BLaER1 (cell line): Measurements from ENCODE around the gene LPP.

Experiments
- H3K27ac ChIP-seq: shearing (Covaris generic); formaldehyde crosslinking; 2 replicates; pipeline ENCODE4 v1.8.1; 2022
- H3K27me3 ChIP-seq: shearing (Covaris generic); formaldehyde crosslinking; 2 replicates; pipeline ENCODE4 v1.8.1; 2022
- H3K36me3 ChIP-seq: shearing (Covaris generic); formaldehyde crosslinking; 2 replicates; pipeline ENCODE4 v1.8.1; 2022
- H3K4me1 ChIP-seq: shearing (Covaris generic); formaldehyde crosslinking; 2 replicates; pipeline ENCODE4 v1.8.1; 2022
- H3K4me2 ChIP-seq: shearing (Covaris generic); formaldehyde crosslinking; 2 replicates; pipeline ENCODE4 v1.8.1; 2022
- H3K4me3 ChIP-seq: shearing (Covaris generic); formaldehyde crosslinking; 2 replicates; pipeline ENCODE4 v1.8.1; 2022
- H3K9ac ChIP-seq: shearing (Covaris generic); formaldehyde crosslinking; 2 replicates; pipeline ENCODE4 v1.8.1; 2022
- H3K9me3 ChIP-seq: shearing (Covaris generic); formaldehyde crosslinking; 2 replicates; pipeline ENCODE4 v1.8.1; 2022
- H4K20me1 ChIP-seq: shearing (Covaris generic); formaldehyde crosslinking; 2 replicates; pipeline ENCODE4 v1.8.1; 2022
- Cebpa-rat ChIP-seq: shearing (Covaris generic); IDR thresholded peaks from 2 replicates; pipeline ENCODE4 v1.8.1; 2022

Gene LPP

DNA sequence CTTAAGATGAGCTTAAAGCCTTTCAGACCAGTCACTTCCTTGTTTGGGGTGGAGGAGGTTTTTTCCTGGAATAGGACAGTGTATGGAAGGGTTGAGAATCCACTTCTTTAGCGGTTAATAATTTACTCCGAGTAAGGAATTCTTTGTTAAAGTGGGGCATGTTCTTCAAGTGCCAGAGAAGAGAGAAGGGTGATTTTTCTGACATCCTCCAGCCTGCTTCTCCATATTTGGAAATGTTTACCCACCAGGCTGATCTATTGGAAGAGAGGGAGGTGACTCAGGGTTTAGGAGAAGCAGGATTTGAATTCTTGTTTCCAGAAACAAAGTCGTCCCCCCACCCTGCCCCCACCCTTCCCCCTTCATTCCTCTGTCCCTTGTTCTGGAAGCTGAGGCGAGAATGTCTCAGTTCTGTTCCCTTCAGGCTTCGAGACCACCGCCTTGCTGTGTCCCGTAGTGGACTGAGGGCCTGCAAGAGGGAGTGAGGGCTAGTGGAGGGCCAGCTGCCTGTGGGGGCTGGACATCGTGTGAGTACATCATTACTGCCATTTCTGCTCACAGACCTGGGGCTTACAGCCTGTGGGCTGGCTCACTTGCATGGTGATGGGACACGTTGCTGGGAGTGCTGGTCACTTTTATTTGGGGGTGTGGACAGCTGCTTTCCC lies 58.5 kb downstream of the LPP start:
- H3K4me1 ChIP-seq = peaks cover 46% of the 10 kb centered on the region
- H3K27ac ChIP-seq = no peak overlapping the region

DNA sequence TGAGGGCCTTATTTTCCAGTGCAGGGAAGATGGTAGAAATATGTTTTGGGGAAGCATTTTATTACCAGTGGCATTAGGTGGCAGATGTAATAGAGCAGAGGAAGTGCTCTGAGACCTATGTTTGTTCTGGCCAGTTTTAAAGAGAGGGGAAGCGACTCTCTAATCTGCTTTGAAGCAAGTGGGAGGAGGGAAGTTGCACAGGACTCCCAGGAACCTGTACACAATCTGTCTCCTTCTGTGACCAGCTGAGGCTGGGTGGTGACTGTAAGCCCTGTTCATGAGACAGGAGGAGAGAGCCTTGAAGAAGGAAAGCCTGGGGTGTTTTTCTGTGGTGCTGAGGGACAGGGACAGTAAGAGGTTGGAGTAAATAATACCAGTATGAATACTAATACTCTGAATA lies 60.5 kb downstream of the LPP start:
- no peak overlapping the region for H3K27ac ChIP-seq
- TF ChIP-seq Cebpa-rat = no peak

More for the DNA sequence above, 58.5 kb downstream of the LPP start:
- H3K27me3 ChIP-seq = no peaks in the 10 kb centered on the region
- TF ChIP-seq Cebpa-rat = no peak
- peaks cover 16% of the 10 kb centered on the region; the same call in 1 of the 2 replicates for H4K20me1 ChIP-seq
- no peak overlapping the region for H3K4me3 ChIP-seq
- no peak overlapping the region for H3K9ac ChIP-seq
- H3K9me3 ChIP-seq = no peaks in the 10 kb centered on the region
- H3K4me2 ChIP-seq = no peak overlapping the region
- peaks cover 14% of the 10 kb centered on the region; the same call in 1 of the 2 replicates for H3K36me3 ChIP-seq

DNA sequence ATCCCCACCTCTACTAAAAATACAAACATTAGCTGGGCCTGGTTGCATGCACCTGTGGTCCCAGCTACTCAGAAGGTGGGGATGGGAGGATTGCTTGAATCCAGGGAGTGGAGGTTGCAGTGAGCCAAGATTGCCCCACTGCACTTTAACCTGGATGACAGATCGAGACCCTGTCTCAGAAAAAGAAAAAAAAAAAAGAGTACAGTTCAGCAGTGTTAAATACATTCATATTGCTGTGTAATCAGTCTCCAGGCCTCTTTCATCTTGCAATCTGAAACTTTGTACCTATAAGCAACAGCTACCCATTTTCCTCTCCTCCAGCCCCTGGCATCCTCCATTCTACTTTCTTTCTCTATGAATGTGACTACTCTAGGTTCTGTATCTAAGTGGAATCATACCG lies 61.2 kb downstream of the LPP start:
- Histone ChIP-seq H3K4me2 (no peak overlapping the region), H3K4me1 (peaks cover 51% of the 10 kb centered on the region)

More for the DNA sequence above, 60.5 kb downstream of the LPP start:
- peaks cover 51% of the 10 kb centered on the region for H3K4me1 ChIP-seq
- peaks cover 4% of the 10 kb centered on the region for H3K36me3 ChIP-seq
- no peak overlapping the region for H3K9ac ChIP-seq
- peaks cover 12% of the 10 kb centered on the region; the same call in 1 of the 2 replicates for H4K20me1 ChIP-seq
- H3K4me2 ChIP-seq = peak overlapping the region; percentile 30
- no peak overlapping the region for H3K4me3 ChIP-seq
- H3K27me3 ChIP-seq = no peaks in the 10 kb centered on the region
- H3K9me3 ChIP-seq = no peaks in the 10 kb centered on the region

DNA sequence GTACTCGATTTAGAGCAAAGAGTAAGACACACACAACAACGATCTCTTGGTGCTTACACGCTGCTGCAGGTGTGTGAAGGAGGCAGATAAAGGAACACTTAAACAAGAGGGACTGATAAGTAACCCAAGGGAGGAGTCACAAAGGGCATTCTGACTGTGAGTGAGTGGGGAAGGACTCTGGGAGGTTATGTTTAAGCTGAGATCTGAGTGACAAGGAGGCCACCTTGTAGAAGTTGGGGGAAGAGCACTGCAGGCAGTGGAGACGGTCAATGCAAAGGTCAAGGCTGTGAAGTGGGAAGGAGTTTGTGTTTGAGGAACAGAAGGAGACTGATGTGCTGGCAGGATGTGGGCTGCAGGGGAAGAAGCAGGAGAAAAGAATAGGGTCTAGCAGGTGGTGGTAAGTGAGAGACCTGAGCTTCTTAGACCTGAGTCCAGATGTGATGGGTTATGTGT lies 63.1 kb downstream of the LPP start:
- peaks cover 39% of the 10 kb centered on the region for H3K4me1 ChIP-seq
- H3K4me3 ChIP-seq = no peak overlapping the region

More for the DNA sequence above, 61.2 kb downstream of the LPP start:
- Histone ChIP-seq H3K27me3 (no peaks in the 10 kb centered on the region), H3K9ac (no peak overlapping the region), H3K4me3 (no peak overlapping the region), H3K36me3 (peaks cover 11% of the 10 kb centered on the region), H4K20me1 (peaks cover 12% of the 10 kb centered on the region; the same call in 1 of the 2 replicates), H3K9me3 (no peaks in the 10 kb centered on the region; the same call in 1 of the 2 replicates), H3K27ac (no peak overlapping the region)
- no peak for TF ChIP-seq Cebpa-rat

DNA sequence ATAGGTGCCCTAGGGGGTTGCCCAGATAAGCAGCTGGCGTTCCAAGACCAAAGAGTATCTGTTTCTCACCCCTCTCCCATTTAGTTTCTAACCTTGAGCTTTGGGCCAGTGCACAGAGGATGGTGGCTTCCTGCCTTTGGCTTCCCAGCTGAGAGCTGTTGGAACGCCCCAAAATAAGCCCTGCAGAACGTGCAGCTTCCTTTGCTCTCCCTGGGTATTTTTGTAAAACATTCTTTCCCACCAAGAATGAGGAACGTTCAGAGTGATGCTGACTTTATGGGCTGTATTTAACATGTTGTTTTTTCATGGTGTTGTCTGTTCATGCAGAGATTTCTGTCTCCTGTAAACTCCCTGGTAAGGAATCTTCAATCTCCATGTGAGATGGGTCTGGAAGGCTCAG lies 63.8 kb downstream of the LPP start:
- Histone ChIP-seq H3K9me3 (no peaks in the 10 kb centered on the region; the same call in 1 of the 2 replicates), H3K9ac (no peak overlapping the region), H3K4me3 (no peak overlapping the region), H3K36me3 (peaks cover 23% of the 10 kb centered on the region), H3K4me1 (peaks cover 39% of the 10 kb centered on the region), H3K27ac (peak overlapping the region; percentile 4; the same call in 1 of the 2 replicates), H3K4me2 (peak overlapping the region; percentile 62), H4K20me1 (peaks cover 12% of the 10 kb centered on the region; the same call in 1 of the 2 replicates), H3K27me3 (no peaks in the 10 kb centered on the region)
- no peak for TF ChIP-seq Cebpa-rat

More for the DNA sequence above, 63.1 kb downstream of the LPP start:
- Histone ChIP-seq H3K36me3 (peaks cover 23% of the 10 kb centered on the region), H3K9me3 (no peaks in the 10 kb centered on the region; the same call in 1 of the 2 replicates), H3K4me2 (peak overlapping the region; percentile 62), H3K27me3 (no peaks in the 10 kb centered on the region), H3K27ac (peak overlapping the region; percentile 4; the same call in 1 of the 2 replicates), H4K20me1 (peaks cover 12% of the 10 kb centered on the region; the same call in 1 of the 2 replicates), H3K9ac (no peak overlapping the region)
- no peak for TF ChIP-seq Cebpa-rat

DNA sequence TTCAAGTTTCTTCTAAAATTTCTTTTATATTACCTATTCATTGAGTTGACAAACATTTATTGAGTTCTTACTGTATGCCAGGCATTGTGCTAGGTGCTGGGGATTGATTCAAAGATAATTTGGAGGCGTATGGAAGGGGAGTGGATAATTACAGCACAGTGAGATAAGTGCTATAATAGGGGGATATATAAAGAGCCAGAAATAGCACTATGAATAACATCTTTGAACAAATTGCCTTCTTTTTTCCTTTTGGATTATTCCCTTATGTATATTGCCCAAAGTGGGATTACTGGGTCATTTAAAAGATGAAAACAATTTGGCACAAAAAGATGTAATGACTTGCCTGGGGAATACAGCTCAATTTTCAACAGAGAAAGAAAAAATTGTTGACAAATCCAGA lies 64.6 kb downstream of the LPP start:
- Histone ChIP-seq H3K4me2 (no peak overlapping the region), H3K27me3 (no peaks in the 10 kb centered on the region)
- no peak for TF ChIP-seq Cebpa-rat

DNA sequence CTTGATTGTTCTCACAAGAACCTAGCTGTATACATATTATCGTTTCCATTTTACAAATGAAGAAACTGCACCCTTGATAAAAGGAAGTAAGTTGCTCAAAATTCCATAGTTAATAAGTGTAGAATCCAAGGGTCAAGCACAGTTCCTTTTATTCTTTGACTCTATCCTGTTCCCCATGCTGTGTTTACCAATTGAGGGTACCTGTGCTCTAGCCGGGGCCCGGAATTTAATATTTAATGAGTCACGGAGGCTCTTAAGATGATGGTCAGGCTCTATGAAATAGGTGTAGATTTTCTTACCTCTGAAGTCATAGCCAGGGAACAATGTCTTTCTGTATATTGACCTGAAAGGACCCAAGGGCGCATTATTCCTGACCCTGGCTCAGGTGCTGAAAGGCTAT lies 65.2 kb downstream of the LPP start:
- no peaks in the 10 kb centered on the region for H3K27me3 ChIP-seq

More for the DNA sequence above, 64.6 kb downstream of the LPP start:
- Histone ChIP-seq H3K9ac (no peak overlapping the region), H3K4me1 (peaks cover 33% of the 10 kb centered on the region), H3K9me3 (no peaks in the 10 kb centered on the region; the same call in 1 of the 2 replicates), H3K36me3 (peaks cover 27% of the 10 kb centered on the region), H3K27ac (no peak overlapping the region), H3K4me3 (no peak overlapping the region), H4K20me1 (peaks cover 12% of the 10 kb centered on the region; the same call in 1 of the 2 replicates)

DNA sequence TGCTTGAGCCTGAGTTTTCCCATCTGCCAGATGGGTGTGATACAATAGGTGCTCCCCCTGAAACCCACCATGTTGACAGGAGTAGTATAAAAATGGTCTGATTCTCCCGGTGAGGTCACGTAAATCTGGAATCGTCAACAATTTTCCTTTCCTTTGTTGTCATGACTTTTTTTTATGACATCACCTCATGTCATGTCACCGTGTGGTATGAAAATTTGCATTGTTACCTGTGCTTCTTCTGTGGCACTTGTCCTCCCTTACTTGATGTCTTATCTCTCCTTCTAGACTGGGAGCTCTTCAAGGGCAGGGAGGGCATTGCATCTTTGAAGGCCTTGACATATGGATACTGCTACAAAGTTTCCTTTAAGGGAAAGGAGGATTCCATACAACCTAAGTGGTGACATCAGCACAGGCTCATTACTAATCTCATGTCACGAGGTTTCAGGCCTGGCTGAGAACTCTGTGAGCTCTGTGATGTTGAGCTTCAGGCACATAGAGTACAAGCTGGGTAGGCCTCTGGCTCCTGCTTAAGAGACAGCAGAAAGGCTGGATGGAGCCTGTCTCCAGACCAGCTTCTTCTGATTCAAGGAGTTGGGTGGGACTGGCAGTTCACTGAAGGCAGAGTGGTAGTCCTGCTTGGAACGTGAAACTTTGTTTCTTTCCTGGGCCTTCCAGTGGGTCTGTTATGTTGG lies 66.3 kb downstream of the LPP start:
- Histone ChIP-seq H3K9ac (no peak overlapping the region), H3K4me1 (peaks cover 23% of the 10 kb centered on the region), H4K20me1 (peaks cover 12% of the 10 kb centered on the region; the same call in 1 of the 2 replicates)

More for the DNA sequence above, 65.2 kb downstream of the LPP start:
- Histone ChIP-seq H3K9me3 (no peaks in the 10 kb centered on the region; the same call in 1 of the 2 replicates), H3K36me3 (peaks cover 32% of the 10 kb centered on the region), H3K9ac (no peak overlapping the region), H3K4me1 (peaks cover 28% of the 10 kb centered on the region), H4K20me1 (peaks cover 12% of the 10 kb centered on the region; the same call in 1 of the 2 replicates), H3K4me2 (no peak overlapping the region), H3K27ac (no peak overlapping the region), H3K4me3 (no peak overlapping the region)
- TF ChIP-seq Cebpa-rat = no peak

DNA sequence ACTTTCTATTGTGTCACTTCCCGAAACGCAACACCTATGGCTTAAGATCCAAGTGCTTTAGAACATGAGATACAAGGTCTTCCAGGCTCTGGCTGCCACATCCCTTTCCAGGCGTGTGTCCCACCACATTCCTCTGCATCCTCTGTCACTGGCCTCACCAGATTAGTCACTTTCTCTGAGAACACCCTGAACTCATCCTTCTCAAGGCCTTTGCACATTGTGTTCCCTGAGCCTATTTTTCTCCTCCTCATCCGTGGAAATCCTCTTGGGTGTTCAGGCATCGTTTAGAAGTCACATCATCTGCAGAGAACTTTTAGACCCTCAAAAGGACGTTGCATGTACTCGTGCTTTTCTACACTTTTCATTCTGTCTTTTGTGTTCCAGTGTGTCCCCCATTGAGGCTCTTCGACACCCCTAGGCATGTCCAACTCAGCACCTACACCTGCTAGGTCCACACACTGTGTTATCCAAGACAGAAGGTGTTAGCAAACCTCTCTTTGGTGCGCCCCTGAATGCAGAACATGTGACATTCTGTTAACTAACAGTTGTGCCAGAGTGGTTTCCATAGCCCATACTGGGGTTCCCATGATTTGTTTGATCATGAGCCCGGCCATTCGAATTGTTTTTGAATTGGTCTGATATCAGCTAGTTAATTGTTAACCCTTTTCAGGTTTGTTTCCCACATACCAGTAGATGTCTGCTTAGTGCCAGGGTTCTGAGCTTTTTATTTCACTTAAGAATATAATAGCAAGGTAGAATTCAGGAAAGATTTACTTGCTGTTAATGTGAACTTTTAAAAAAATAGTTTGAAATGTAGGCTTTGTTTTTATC lies 67.2 kb downstream of the LPP start:
- H3K4me1 ChIP-seq = peaks cover 22% of the 10 kb centered on the region
- peaks cover 12% of the 10 kb centered on the region; the same call in 1 of the 2 replicates for H4K20me1 ChIP-seq
- H3K27ac ChIP-seq = no peak overlapping the region
- no peak for TF ChIP-seq Cebpa-rat
- H3K27me3 ChIP-seq = no peaks in the 10 kb centered on the region
- H3K36me3 ChIP-seq = peaks cover 46% of the 10 kb centered on the region
- no peaks in the 10 kb centered on the region; the same call in 1 of the 2 replicates for H3K9me3 ChIP-seq
- H3K9ac ChIP-seq = no peak overlapping the region
- no peak overlapping the region for H3K4me2 ChIP-seq
- H3K4me3 ChIP-seq = no peak overlapping the region

More for the DNA sequence above, 66.3 kb downstream of the LPP start:
- H3K27me3 ChIP-seq = no peaks in the 10 kb centered on the region
- peaks cover 36% of the 10 kb centered on the region for H3K36me3 ChIP-seq
- no peaks in the 10 kb centered on the region; the same call in 1 of the 2 replicates for H3K9me3 ChIP-seq
- no peak for TF ChIP-seq Cebpa-rat
- H3K4me2 ChIP-seq = no peak overlapping the region
- no peak overlapping the region for H3K27ac ChIP-seq
- H3K4me3 ChIP-seq = no peak overlapping the region
